Fibroblast of lung (primary cell): ENCODE results near the gene PITHD1. TPM values are rescaled to one million over a fixed set of nuclear protein-coding genes. Genes with fewer than 3 reads are reported as not detected.

Experiments used
- DNase-seq, 2 donors: peaks; one replicate each; pipeline versions ENCODE4 v3.0.0 to v3.0.0-alpha.2; 2010; ENCODE audit warnings: low read depth in 2 of 2
- H2AFZ ChIP-seq: 2 replicates; pipeline ENCODE4 v1.5.1; 2012; ENCODE audit warnings: low read length, control low read depth, inconsistent platforms
- H3K27ac ChIP-seq: 2 replicates; pipeline ENCODE4 v1.5.1; 2011; ENCODE audit warnings: low read length, control low read depth; ENCODE audit not compliant: insufficient read depth
- H3K27me3 ChIP-seq: 2 replicates; pipeline ENCODE4 v1.5.1; 2011; ENCODE audit warnings: mild to moderate bottlenecking, low read length; ENCODE audit not compliant: control insufficient read depth, insufficient read depth
- H3K36me3 ChIP-seq: 2 replicates; pipeline ENCODE4 v1.5.1; 2011; ENCODE audit warnings: low read length; ENCODE audit not compliant: control insufficient read depth, insufficient read depth
- H3K4me1 ChIP-seq: 2 replicates; pipeline ENCODE4 v1.5.1; 2011; ENCODE audit warnings: low read length; ENCODE audit not compliant: control insufficient read depth, insufficient read depth; ENCODE audit errors: extremely low read depth
- H3K4me2 ChIP-seq: 2 replicates; pipeline ENCODE4 v1.5.1; 2011; ENCODE audit warnings: low read length, control low read depth; ENCODE audit not compliant: insufficient read depth; ENCODE audit errors: extremely low read depth
- H3K4me3 ChIP-seq, 4 experiments: fragments of 200-600 bp in 1 of 4; sonication (generic) in 1 of 4; replicated peaks in 1 of 4; 2 replicates each; pipeline ENCODE4 v1.5.1; 2011 to 2016; ENCODE audit warnings: low read length in 4 of 4, low read depth in 3 of 4, mild to moderate bottlenecking in 3 of 4, control low read depth in 2 of 4, inconsistent platforms in 1 of 4, mixed read lengths in 1 of 4; ENCODE audit not compliant: insufficient read depth in 1 of 4; ENCODE audit errors: control extremely low read depth in 1 of 4
- H3K79me2 ChIP-seq: 2 replicates; pipeline ENCODE4 v1.5.1; 2012; ENCODE audit warnings: mild to moderate bottlenecking, low read length, inconsistent platforms; ENCODE audit not compliant: control insufficient read depth, insufficient read depth
- H3K9ac ChIP-seq: 2 replicates; pipeline ENCODE4 v1.5.1; 2011; ENCODE audit warnings: mild to moderate bottlenecking, low read length, control low read depth; ENCODE audit not compliant: insufficient read depth
- H3K9me3 ChIP-seq: 2 replicates; pipeline ENCODE4 v1.5.1; 2012; ENCODE audit warnings: low read depth, low read length; ENCODE audit not compliant: control insufficient read depth, insufficient read depth
- H4K20me1 ChIP-seq: 2 replicates; pipeline ENCODE4 v1.5.1; 2011; ENCODE audit warnings: low read length; ENCODE audit not compliant: control insufficient read depth, insufficient read depth; ENCODE audit errors: extremely low read depth
- EZH2 ChIP-seq: IDR thresholded peaks from 2 replicates; pipeline ENCODE4 v1.5.1; 2012; ENCODE audit warnings: low read length, control low read depth, mild to moderate bottlenecking; ENCODE audit errors: missing control alignments
- polyA plus RNA-seq, 2 donors: library from polyadenylated mRNA; depleted of rRNA in 1 of 2; stranded (reverse) in 1 of 2; unstranded in 1 of 2; fragments of >200 nt; gene quantifications; 2 replicates each; pipeline ENCODE4 v1.2.1, GENCODE V29; 2011 to 2012; ENCODE audit warnings: missing spikeins in 1 of 2
- total RNA-seq: library from RNA; depleted of rRNA; stranded (reverse); fragments of >200 nt; gene quantifications from 2 replicates; pipeline ENCODE4 v1.2.1, GENCODE V29; 2014
- TF ChIP-seq, protein P1 (sequence below), 2 donors: IDR thresholded peaks in 1 of 2; conservative IDR thresholded peaks in 1 of 2; 1 replicate in 1 of 2; 2 replicates in 1 of 2; pipeline ENCODE4 v1.5.1; 2011 to 2012; ENCODE audit warnings: low read length in 2 of 2, control low read depth in 1 of 2, inconsistent platforms in 1 of 2, low read depth in 1 of 2, mild to moderate bottlenecking in 1 of 2

The PITHD1 gene
- total and polyA plus RNA-seq, 2 donors (not counting 1 experiment from before 2014, with no cell fraction given) = 40.5 to 47.7 TPM

DNA sequence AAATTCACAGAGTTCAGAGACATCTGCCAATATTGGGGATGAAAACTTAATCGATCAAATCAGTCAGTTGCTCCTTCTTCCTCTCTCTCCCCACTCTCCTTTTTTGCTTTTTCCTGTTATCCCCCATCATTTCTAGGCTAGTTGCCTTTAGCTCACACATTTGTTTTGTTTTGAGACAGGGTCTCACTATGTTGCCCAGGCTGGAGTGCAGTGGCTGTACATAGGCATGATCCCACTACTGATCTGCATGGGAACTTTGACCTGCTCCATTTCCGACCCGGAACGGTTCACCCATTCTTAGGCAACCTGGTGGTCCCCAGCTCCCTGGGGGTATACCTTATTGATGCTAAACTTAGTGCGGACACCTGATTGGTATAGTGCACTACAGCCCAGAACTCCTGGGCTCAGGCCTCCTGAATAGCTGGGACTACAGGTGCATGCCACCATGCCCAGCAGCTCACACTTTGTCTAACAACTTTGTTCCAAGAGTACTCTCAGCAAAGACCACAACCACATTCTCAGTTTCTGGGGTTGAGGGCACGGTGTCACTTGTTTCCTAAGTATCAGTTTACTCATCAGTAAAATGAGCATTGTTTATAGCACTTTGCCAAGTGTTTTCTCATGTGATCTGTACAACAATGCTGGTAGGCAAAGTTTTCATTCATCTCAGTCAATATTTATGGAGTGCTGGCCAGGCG is 41.6 kb upstream of the PITHD1 start:
- H2AFZ ChIP-seq = no peak overlapping the region
- H3K4me3 ChIP-seq = no peak overlapping the region
- no peaks in the 10 kb centered on the region for H3K9me3 ChIP-seq
- no peaks in the 10 kb centered on the region for H3K79me2 ChIP-seq
- H3K4me2 ChIP-seq = no peak overlapping the region
- TF ChIP-seq, protein P1, sequence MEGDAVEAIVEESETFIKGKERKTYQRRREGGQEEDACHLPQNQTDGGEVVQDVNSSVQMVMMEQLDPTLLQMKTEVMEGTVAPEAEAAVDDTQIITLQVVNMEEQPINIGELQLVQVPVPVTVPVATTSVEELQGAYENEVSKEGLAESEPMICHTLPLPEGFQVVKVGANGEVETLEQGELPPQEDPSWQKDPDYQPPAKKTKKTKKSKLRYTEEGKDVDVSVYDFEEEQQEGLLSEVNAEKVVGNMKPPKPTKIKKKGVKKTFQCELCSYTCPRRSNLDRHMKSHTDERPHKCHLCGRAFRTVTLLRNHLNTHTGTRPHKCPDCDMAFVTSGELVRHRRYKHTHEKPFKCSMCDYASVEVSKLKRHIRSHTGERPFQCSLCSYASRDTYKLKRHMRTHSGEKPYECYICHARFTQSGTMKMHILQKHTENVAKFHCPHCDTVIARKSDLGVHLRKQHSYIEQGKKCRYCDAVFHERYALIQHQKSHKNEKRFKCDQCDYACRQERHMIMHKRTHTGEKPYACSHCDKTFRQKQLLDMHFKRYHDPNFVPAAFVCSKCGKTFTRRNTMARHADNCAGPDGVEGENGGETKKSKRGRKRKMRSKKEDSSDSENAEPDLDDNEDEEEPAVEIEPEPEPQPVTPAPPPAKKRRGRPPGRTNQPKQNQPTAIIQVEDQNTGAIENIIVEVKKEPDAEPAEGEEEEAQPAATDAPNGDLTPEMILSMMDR (conservative IDR thresholded peaks at IDR 0.05 in 1 of 2, IDR thresholded peaks at IDR 0.05 in 1 of 2; ENCODE audit: low read depth in 1 of 2, low read length in 2 of 2) = no peak
- TF ChIP-seq EZH2 = no peak
- no peaks in the 10 kb centered on the region for H3K36me3 ChIP-seq
- peaks cover 5% of the 10 kb centered on the region for H3K4me1 ChIP-seq
- no peaks in the 10 kb centered on the region for H4K20me1 ChIP-seq
- no peaks in the 10 kb centered on the region for H3K27me3 ChIP-seq
- DNase-seq = no peak
- no peak overlapping the region for H3K27ac ChIP-seq
- no peak overlapping the region for H3K9ac ChIP-seq

DNA sequence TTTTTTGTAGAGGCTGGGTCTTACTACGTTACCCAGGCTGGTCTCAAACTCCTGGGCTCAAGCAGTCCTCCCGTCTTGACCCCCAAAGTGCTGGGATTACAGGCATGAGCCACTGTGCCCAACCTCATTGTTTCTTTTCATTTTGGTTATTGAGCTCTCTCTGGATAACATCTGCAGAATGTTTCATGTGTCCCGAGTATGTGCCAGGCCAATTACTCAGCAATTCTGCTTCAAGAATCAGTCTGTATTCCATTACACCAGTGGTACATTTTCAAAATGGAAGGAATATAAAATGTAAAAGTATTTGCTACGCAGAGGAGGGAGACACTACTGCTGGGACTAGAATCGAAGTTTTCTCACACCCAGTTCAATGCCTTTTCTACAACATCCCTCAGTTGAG is 36.6 kb upstream of the PITHD1 start:
- no peaks in the 10 kb centered on the region for H3K36me3 ChIP-seq
- no peak overlapping the region for H3K4me3 ChIP-seq
- H3K27me3 ChIP-seq = no peaks in the 10 kb centered on the region
- no peak for DNase-seq
- H3K27ac ChIP-seq = no peak overlapping the region
- H2AFZ ChIP-seq = no peak overlapping the region
- peaks cover 30% of the 10 kb centered on the region for H3K79me2 ChIP-seq
- no peaks in the 10 kb centered on the region for H3K9me3 ChIP-seq
- H3K4me2 ChIP-seq = no peak overlapping the region
- no peak for TF ChIP-seq EZH2
- TF ChIP-seq, protein P1 (conservative IDR thresholded peaks at IDR 0.05 in 1 of 2, IDR thresholded peaks at IDR 0.05 in 1 of 2; ENCODE audit: low read depth in 1 of 2, low read length in 2 of 2) = no peak
- no peaks in the 10 kb centered on the region for H4K20me1 ChIP-seq
- peaks cover 3% of the 10 kb centered on the region for H3K4me1 ChIP-seq
- no peak overlapping the region for H3K9ac ChIP-seq

DNA sequence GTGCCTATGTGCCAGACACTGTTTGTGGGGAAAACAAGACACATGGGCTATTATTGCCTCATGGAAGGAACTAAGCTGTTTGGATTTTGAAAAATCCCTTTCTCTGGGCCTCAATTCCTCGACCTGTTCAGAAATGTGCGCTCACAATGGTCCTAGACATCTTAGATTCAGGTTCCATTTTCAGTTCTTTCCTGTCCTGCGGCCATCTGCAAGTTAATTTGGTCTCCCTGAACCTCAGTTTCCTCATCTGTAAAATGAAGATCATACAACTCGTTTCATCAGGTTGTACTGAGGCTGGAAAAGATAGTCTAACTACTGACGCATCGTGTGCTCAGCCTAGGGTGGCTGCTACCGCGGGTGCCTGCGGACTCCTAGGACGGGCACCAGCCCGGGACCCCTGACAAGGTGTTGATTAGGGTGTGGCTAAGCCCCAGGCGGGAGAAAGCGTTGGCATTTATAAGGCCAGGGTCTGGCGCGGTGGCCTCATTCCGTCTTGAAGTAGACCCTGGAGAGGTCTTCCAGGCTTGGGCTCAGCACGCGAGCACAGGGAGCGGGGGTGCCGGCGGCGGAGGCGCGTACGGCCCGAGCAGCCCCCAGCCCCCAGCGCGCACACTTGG is 35.4 kb upstream of the PITHD1 start:
- Histone ChIP-seq H3K4me2 (peak overlapping the region; percentile 83), H3K36me3 (no peaks in the 10 kb centered on the region), H3K4me1 (peaks cover 3% of the 10 kb centered on the region), H3K9ac (peak overlapping the region; percentile 81), H4K20me1 (no peaks in the 10 kb centered on the region), H3K4me3 (peak overlapping the region; percentile 52 to 89 (median 76)), H3K79me2 (peaks cover 41% of the 10 kb centered on the region), H3K27ac (peak overlapping the region; percentile 75), H2AFZ (peak overlapping the region; percentile 61), H3K9me3 (no peaks in the 10 kb centered on the region), H3K27me3 (no peaks in the 10 kb centered on the region)
- TF ChIP-seq, protein P1 (conservative IDR thresholded peaks at IDR 0.05 in 1 of 2, IDR thresholded peaks at IDR 0.05 in 1 of 2; ENCODE audit: low read depth in 1 of 2, low read length in 2 of 2) = no peak
- TF ChIP-seq EZH2 = no peak
- DNase-seq = peak in 1 of 2 donors; percentile 31
